Measurements from ENCODE around the gene MAP6.

DNA sequence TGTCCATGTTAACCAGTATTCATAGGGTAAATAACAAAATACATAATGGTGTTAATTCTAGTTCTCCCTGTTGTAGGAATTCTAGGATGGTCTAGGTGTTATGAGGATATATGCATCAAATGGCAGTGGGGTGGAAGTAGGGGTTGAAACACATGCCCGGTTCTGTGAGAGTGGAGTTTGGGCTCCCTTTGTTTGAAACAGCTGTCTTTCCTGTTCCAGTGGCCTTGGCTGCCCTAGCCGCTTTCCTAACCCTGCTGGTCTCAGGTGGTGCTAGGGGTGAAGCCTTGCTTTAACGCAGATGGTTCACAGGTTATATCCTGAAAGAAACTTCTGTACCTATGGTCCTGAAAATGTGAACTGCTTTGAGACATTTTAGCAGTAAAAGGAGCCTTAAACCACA is 68.5 kb downstream of the MAP6 start:
- no peak for TF ChIP-seq NCOA1 (CRISPR knock-in tag; IDR thresholded peaks at IDR 0.05)
- no peak for TF ChIP-seq ASH2L (IDR thresholded peaks at IDR 0.05; ENCODE audit: insufficient read length, low read depth, low read length)
- TF ChIP-seq FOXA1 (IDR thresholded peaks at IDR 0.05): no peak
- no peak for TF ChIP-seq FOXA1 (CRISPR knock-in tag; IDR thresholded peaks at IDR 0.05)
- TF ChIP-seq MTF2 (CRISPR knock-in tag; IDR thresholded peaks at IDR 0.05; ENCODE audit: borderline replicate concordance): no peak
- no peak for TF ChIP-seq HIVEP1 (CRISPR knock-in tag; IDR thresholded peaks at IDR 0.05)
- no peak for TF ChIP-seq ZNF883 (CRISPR knock-in tag; IDR thresholded peaks at IDR 0.05; ENCODE audit: not compliant biosample characterization)
- TF ChIP-seq NPAS2 (CRISPR knock-in tag; IDR thresholded peaks at IDR 0.05; ENCODE audit: borderline replicate concordance): no peak
- no peak for TF ChIP-seq SMAD1 (CRISPR knock-in tag; IDR thresholded peaks at IDR 0.05; ENCODE audit: borderline replicate concordance, low read depth)
- no peak for TF ChIP-seq HOXA7 (CRISPR knock-in tag; IDR thresholded peaks at IDR 0.05)
- TF ChIP-seq TBX2 (CRISPR knock-in tag; IDR thresholded peaks at IDR 0.05; ENCODE audit: borderline replicate concordance): no peak
